HG03095 (cell line): ENCODE measurements around the gene MUSTN1.

ENCODE experiments used
- ATAC-seq: cut with Tn5 transposase; IDR thresholded peaks from one replicate; pipeline ENCODE4 v1.9.1; 2021; ENCODE audit warnings: moderate library complexity; ENCODE audit not compliant: unreplicated experiment

Gene MUSTN1

DNA sequence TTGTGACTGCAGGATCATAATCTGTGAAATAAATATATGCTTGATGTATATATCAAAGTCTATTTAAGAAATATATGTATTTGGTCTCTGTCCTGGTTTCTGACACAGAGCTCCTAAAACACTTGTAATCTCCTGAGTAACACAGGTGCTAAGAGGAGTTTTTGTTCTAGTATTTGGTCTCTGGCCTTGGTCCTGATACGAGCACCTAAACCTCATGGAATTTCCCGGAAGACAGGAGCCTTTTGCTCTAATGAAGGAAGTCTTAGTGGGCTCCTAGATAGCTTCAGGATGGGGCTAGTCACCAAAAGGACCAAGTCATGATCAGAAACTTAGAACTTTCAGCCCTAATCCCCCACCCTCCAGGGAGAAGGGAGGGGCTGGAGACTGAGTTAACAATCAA is 19.2 kb upstream of the MUSTN1 start:
- ATAC-seq, result no peak

DNA sequence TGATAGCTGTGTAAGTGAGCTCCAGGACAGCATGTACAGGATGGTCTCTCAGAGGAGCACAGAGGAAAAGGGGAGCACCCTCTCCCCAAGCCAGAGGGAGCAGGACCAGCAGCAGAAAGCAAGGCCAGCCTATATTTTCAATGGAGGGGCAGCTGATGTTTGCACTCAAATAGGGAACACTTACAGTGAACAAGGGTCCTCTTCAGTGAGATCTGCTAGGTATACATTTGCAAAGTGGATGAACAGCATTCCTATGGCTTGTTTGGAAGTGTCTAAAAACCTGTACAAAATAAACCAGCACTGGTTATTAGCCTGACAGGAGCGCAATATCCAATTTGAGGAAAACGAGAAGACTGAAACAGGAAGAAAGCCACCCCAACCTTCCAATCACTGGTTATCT is 17.6 kb upstream of the MUSTN1 start:
- ATAC-seq, result no peak

DNA sequence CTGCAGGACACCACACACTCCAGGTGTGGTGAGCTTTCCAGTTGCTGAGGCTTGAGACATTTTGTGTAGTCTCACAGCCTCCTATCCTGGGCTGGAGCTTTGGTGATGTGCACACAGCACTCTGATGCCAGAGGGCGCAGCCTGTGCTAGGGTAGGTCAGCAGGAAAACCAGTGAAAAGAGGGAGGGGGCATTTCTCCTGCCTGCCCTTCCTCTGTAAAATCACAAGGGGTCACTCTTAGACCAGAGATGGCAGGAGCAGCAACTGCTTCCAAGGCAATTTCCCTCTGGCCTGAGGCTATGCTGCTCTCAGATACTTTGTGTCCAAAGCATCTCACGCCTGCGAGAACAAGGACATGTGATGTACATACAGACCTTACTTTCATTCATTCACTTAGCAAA is 16.5 kb upstream of the MUSTN1 start:
- ATAC-seq, result no peak

DNA sequence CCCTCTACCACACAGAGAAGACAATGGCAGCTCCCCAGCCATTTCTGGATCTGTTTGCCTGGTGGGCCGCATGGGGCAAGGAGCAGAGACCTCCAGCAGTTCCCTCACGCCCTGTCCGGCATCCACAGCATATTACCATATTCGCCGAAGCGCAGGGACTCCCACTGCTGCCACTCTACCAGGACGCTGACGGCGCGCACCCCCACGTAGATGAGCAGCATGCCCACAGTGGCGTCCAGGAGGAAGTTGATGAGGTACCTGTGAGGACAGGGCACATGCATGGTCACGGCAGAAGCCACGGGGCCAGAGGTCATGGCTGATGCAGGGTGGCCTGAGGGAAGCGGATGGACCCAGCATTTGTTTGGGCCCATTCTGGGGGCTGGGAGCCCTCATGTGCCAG is 14.8 kb upstream of the MUSTN1 start:
- ATAC-seq, result no peak

DNA sequence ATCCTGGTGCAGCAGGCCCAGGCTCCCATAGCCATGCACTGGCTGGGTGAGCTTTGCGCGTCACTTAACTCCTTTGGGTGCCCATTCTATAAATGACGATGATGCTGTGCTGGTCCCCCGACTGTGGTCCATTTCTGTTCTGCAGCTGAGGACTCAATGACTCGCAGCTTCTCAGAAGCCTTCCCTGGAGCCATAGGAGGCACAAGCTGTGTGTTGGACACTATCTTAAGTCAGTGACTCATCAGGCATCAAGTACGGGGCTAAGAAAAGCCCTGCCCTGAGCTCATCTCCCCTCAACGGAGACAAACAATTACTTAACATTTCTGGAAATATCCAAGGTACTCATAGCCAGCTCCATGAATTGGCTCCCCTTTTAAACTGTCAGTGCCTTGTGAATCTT is 13.8 kb upstream of the MUSTN1 start:
- ATAC-seq, result no peak

DNA sequence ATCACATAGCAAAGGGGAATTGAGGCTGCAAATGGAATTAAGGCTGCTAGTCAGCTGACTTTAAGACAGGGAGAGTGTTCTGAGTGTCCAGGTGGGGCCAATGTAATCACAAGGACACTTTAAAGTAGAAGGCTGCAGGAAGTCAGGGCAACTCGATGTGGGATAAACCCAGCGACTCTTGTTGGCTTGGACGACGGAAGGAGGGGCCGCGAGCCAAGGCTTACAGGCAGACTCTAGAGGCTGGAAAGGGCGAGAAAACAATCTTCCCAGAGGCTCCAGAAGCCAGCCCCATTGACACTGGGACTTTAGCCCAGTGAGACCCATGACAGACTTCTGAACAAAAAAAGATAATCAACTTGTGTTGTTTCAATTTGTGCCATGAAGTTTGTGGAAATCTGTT is 12.9 kb upstream of the MUSTN1 start:
- no peak for ATAC-seq

DNA sequence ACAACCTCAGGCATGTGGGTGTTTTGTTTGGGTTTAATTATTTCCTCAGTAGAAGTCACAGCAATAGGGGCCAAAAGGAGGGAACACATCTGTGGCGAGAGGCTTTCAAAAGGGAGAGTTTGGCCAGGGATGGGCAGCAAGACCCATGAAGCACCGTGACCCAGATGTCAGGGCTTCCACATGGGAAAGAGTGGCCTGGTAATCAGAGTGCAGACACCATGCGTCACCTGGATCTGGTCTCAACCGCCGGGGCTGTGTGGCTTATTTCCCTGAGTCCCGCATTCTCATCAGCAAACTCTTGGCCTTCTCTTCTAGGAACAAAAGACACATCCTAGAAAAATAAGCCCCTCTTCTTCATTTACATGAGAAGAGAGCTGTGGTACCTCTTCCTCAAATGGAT is 12.4 kb upstream of the MUSTN1 start:
- no peak for ATAC-seq

DNA sequence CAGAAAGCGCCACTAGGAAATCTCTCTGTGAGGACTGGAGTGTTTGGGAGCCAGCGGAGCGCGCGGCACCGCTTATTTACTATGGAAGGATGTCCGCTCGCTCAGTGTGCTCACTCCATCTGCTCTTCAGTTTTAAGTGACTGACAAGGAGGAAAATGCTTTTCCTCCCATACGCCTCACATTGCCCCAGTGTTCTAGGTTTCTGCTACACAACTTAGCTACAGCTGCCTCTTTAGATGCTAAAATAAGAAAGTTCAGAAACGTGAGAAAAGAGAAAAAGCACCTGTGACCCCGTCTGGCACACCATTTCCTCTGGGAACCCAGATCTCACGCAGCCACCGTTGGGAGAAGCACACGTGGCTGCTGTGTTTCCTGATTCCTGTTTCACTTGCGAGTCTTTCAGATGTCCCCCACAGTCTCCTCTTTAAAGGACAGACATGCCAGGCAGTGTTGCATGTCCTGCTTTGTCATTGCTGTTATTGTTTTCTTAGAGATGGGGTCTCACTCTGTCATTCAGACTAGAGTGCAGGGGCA is 11.7 kb upstream of the MUSTN1 start:
- no peak for ATAC-seq

DNA sequence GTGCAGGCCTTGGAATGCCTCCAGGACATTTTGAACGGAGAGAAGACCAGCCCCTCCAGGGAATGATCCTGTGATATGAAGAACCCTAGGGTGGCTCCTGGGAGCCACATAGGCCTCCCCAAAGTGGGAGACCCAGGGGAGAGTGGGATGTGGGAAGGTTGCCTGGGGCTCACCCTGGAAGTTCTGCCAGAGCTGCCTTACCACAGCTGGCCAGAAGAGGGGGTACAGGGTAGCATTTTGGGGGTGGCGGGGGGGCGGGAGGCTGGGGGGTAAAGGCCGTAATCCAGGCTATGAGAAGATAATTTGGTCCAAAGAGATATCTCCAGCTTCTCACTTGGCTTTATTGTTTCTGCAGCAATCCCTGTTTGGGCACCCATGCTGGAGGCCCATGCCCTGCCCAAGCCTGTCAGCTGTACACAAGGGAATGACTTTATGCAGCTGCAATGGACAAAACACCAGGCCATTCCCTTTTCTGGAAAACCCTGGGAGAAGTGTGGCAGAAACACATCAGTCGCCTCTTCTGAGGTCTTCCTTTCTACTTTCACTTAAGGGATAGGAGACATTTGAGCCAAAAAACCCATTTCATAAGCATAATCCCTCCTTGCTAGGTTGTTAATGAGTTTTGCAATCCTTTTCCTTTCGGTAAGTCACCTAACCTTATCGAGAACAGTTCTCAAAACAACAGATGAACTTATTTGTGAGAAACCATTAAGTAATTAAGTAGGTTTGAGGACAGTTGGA is 11.0 kb upstream of the MUSTN1 start:
- no peak for ATAC-seq

DNA sequence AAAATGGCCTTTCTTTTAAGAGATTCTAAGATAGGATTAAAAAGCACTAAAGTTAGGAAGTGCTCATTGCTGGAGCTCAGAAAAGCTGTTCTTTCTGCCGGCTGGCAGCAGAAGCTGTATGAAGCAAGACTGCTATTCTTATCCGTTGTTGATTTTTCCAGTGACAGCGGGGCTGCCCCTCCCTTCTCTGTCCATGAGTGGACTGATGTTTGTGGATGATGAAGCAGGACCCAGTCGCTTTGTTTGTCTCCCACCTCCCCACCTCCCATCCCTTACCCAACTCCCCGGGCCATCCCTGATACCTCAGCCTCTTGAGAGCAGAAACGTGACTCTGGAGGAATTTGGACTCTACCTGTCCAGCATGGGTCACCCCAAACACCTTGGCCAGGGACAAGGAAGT is 10.3 kb upstream of the MUSTN1 start:
- ATAC-seq, result no peak

DNA sequence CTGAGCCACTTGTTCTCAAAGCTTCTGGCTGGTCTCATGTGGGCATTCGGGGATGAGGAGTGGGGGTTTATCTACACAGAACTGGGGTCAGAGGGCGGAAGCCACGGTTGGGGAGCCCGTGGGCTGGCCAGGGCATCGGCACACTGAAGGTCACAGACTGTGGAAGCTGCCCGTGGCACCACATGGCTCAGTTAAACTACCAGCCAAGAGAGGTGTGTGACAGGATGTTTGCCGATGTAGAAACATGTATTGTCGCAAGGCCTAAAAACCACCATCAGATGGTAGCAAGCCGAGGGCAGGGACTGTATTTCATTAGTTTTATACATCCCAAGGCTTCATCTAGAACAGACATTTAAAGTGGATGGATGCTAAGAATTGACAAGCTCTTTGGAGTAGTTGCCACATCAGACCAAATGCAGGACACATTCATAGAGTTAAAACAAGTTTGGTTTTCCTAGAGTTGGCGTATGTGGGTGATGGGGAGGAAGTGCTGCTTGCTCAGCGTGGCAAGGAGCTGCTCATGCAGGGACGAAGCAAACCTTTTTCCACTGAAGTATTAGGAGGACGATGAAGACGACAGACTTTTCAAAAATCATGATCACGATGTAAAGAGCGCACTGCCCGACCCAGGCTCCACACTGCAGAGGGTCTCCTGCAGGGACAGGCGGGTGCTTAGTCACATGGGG is 9.6 kb upstream of the MUSTN1 start:
- ATAC-seq, result no peak

DNA sequence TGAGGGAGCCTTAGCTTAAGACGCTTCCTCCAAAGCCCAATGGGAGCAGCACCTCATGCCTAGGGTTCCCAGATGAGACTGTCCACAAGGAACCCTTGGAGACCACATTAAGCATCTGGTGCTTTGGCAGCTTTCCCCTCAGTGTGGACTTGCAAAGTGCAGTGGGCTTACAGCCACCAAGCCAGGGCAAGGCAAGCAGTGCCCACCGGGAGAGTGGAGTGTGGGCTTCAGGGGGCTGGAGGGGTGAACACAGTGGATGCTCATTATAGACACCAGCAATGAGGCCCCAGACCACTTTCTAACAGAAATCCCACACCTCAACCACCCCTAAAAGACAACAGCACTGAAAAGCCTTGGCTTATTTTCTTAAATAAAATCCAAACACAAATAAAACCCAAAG is 9.1 kb upstream of the MUSTN1 start:
- no peak for ATAC-seq

DNA sequence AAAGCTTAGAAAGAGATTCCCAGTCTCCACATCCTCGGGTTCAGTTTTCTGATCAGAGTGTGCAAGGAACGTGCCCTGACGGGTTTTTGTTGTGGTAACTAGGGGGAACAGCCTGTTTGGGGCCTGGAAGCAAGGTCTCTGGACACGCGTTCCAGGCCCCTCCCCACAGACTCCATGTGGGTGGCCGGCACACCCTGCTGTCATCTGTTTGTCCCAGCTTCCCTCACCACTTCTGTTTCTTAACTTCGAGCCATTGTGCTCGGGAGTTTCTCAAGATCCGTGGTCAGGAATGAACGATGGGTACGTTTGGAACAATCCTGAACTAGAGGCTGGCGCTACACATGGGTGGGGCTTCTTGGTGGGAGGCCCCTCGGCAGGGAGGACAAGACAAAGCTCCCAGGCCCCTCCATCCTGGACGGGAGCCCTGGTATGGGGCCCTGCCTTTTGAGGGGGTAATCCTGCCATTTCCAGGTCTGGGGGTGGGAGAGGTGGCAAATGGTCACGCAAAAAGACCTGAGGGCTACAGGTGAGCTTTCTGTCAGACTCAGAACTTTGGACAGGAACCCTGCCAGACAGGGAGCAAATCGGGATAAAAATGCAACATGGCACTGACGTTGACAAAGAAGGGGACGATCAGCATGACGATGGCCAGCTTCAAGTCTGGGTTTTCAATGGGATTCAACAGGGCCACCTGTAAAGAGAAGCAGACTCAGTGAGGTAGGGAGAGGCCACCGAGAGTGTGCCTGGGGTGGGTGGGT is 8.5 kb upstream of the MUSTN1 start:
- no peak for ATAC-seq

DNA sequence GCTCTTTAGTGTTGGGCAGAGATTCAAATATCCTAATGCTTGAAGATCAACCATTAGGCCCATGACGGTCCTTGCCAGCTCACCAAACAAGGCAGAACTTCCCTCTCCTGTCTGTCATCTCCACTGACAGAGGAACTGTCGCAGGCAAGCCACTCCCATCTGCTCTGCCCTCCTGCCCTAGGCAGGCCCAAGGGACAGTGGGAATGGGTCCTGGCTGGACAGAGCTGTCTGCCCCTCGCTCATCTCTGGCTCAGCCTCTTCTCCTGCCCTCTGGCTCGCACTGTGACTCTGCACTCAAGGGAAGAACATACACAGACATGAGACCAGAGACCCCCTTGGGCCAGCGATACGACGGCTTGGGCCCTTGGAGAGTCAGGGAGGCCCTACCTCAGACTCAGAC is 7.6 kb upstream of the MUSTN1 start:
- no peak for ATAC-seq

DNA sequence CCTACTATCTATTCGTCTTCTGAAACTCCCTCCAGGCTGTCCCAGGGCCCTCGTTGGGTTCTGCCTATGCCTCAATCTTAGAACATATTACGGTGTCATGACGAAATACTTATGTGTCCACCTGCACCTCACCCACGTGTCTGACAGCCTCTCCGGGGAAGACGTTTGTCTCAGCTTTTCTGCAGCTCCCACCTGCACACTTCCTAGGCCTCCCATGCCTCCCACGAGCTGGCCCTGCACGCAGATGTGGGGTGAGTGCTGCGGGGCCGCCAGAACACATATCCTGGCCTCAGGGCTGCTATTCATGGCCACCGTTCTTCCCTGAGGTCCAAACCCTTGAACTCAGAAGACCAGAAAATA is 7.1 kb upstream of the MUSTN1 start:
- ATAC-seq, result no peak

DNA sequence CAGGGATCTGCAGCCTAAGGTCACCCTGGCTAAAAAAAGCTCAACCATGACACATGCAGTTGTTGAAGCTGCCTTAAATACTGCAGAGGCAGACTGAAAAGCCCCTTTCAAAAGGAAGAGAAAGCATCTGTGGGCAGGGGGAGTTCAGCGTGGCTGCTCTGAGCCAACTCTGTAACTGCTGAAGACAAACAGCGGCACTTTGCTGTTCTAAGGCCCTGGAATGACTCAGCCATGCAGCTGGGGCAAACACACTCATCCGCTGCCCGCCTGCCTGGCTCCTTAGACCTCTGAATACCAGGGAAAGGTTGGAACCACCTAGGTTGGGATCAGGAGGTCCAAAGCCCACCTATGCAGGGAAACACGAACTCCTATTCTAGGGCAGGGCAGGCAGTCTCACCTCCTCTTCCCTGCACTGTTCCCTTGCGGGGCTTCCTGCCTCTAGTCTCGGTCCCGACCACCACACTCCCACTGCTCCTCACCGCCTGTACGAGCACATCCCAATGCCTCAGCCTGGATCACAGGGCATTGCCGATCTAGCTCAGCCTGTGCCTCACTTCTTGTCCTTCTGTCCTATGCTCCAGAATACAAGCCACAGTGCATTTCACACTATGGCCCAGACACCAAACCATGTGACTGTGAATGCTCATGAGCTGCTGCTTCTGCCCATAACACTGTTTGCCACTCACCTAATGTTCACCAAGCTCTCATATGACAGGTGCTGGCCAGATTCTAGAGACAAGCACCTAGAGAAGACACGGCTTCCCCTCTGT is 6.6 kb upstream of the MUSTN1 start:
- ATAC-seq, result no peak

DNA sequence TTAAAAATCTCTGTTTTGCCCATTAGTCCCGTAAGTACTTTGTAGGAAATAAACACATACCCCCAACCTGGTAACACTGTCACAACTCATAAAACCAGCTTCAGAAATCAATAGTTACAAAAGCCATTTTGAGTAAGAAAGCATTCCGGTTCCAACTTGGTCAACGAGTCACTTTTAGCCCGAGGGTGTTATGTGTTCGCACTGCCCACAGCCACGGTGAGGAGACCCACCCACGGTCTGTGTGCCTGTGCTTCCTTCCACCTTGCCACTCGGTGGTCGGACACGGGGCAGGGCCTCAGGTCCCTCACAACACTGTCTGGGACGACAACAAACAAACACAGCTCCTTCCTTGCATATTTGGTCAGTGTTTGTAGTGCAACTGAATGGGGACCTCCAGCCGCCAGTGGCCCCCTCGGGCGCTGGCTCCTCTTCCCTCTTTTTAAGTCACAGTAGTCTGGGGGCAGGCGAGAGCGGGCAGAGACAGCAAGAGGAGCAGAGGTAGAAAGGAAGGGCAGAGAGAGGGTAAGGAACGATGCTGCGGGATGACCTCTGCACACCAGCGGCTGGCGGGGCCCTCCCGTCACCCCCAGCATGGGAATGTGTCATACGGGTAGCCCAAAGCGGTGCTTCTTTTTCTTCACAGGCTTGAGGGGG is 5.2 kb upstream of the MUSTN1 start:
- ATAC-seq, result no peak

DNA sequence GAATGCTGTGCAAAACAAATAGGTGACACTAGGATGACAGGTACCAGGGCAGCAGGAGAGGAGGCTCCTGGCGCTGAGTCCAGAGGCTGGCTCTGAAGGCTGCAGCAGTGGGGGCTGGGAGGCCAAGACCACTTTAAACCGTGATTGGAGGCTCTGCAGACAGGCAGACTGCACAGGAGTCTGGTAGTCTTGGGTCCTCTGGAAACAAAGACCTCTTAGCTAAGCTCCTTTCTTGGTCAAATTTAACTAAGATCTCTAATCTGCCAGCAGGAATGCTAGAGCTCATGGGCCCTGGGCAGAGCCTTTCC is 4.4 kb upstream of the MUSTN1 start:
- no peak for ATAC-seq

DNA sequence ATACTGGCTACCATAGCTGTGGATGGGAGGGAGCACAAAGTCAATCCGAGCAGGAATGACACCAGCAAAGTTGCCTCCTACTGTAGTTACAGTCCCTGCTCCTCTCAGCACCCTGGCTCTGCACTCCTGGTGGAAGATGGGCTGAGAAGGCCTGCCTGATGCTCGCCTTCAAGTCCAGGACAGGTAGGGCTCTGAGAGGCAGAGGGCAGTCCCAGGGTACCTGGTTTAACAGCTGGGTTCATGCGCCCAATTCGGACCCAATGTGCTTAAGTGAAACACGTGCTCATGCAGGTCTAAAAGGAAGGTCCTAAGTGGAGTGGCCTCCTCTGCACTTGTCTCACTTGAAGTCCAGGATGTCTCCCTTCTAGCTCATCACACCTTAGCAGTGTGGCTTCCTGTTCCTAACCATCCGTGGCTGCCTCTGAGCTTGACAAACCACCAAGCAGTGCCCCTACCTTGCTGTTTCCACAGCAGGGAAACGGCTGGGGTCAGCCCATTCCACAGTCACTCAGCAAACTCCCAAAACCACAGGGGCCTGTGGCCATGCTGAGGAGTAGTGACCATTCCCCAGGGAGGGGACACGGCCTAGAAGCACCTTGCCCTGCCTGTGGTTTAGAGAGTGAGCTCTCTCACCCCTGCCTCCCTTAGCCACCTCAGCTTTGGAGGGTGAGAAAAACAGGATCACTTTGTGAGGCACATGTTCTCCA is 3.9 kb upstream of the MUSTN1 start:
- no peak for ATAC-seq

DNA sequence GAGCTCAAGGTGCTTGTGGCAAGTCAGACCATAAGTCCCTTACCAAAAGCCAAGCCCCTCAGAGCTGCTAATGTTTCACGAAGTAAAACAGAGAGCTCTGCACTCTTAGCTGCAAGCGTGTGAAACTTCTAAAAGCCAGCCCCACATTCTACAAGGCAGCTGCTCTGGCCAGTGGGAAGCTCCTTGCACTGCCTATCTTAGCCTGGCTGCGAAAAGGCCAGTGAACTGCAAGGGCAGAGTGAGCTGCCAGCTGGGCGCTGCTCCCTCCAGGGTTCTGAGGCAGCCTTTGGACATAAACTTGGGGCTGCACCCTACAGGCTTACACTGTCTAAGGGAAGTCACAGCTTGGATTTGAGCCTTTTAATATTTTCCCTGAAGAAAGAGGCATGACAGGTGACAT is 2.2 kb upstream of the MUSTN1 start:
- ATAC-seq, result no peak
